SKM-1 (cell line): ENCODE results near the gene APOL4.
"Not testable (repeated sequence)": the region's sequence is repeated elsewhere in the genome, so short reads cannot be mapped to it uniquely, and the experiment has no call there.

Experiments
- DNase-seq: peaks from one replicate; lab custom pipeline; 2025; ENCODE audit not compliant: unreplicated experiment; lab: John Stamatoyannopoulos, UW

Gene APOL4

DNA sequence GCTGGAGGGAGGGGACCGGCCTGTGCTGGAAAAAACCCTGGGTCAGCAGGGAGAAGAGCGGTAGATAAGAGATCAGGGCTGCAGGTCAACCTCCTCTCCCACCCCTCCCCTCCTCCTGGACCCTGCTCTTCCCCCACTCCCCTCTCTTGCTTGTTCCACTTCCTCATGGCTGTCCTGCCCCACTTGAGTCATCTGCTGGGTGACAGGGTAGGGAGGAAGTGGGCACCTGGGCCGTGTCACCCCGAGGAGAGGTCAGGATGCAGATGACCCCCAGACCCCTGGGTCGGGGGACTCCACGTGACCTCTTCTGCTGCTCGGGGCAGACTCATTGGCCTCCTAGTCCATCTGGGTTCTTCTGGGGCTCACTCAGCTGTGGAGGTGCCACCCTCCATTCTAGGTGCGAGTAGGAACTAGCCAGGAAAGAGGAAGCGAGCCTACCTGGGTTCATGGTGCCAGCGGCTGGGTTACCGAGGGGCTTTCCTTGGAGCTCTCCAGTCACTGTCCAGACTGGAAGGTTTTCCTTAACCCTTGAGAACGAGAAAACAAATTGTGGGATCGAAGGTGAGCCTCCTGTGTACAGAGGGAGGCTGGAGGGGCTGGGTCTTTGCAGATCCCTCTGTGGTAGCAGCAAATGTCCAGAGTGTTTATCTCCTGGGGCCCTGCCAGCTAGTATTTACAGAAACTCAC lies 31.2 kb upstream of the APOL4 start:
- no peak for DNase-seq

- DNase-seq, result not testable (repeated sequence)
Measured at GRCh38 chr22:36231051-36231450, 29.4 kb upstream of the APOL4 start.

- not testable (repeated sequence) for DNase-seq
Measured at GRCh38 chr22:36229649-36230048, 28.0 kb upstream of the APOL4 start.

DNA sequence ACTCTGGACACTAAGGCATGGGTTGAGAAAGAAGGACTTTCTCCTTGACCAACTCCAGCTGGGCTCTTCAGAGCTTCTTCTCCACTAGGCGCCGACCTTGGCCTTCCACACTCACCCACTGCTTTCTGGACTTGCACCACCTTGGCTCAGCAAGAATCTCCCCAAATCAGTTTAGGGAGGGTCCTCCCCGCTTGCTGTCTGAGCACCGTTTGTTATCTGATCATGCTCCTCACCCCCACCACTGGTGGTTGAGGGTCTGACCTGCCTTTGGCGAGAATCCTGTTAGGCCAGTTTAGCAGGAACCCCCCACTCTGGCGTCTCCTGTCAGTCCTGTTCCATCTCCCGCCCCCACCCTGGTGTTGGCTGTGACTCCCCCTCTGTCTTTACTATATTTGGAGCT lies 27.3 kb upstream of the APOL4 start:
- DNase-seq, result no peak

GRCh38 chr22:36228369-36228768 lies 26.8 kb upstream of the APOL4 start:
- not testable (repeated sequence) for DNase-seq

GRCh38 chr22:36227806-36228205 lies 26.2 kb upstream of the APOL4 start:
- no peak for DNase-seq

DNA sequence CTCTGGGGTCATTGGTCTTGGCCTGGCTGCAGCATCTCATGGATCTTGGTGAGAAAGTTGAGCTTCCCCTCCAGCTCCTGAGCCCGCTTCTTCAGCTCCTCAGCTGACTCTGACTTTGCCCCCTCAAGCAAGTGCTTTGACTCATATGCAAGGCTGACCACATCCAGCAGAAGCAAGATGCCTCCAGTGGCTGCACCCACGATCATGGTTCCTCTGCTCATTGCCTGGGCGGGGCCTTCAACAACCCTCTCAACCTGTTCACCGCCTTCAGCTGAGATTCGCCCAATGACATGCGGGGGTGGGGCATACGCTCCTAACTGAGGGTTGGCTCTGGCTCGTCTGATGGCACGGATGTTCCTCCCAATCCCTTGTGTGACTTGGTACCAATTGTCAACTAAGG lies 25.8 kb upstream of the APOL4 start:
- no peak for DNase-seq

GRCh38 chr22:36226189-36226588 lies 24.6 kb upstream of the APOL4 start:
- no peak for DNase-seq

- DNase-seq, result no peak
Measured at GRCh38 chr22:36225333-36225922, 23.8 kb upstream of the APOL4 start.

GRCh38 chr22:36224245-36224644 lies 22.6 kb upstream of the APOL4 start:
- no peak for DNase-seq

GRCh38 chr22:36223504-36223903 lies 21.9 kb upstream of the APOL4 start:
- DNase-seq, result no peak

DNA sequence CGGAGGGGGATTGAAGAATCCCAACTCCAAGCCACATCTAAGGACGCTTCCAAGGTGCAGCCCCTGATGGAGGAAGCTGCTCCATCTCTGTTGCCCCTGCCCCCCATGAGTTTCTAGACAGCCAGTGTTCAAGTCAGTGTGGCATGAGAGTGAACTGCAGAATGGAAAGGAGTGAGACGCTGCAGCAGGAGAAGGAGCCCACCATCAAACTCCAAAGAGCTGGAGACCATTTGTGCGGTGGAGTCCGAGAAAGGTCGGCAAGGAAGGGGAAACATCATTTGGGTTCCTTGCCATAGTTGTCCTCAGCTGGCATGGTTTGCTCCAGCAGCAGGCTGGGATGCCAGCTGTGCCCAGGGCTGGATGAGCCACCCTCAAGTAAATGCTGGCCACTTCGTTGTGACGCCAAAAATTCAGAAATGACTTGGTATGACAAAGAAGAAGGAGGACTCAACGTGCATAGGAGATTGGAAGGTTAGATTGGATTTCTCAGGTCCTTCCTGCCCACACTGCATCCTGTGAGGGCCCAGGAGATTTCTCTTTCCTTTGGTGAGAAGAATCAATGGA lies 21.4 kb upstream of the APOL4 start:
- DNase-seq, result no peak

DNA sequence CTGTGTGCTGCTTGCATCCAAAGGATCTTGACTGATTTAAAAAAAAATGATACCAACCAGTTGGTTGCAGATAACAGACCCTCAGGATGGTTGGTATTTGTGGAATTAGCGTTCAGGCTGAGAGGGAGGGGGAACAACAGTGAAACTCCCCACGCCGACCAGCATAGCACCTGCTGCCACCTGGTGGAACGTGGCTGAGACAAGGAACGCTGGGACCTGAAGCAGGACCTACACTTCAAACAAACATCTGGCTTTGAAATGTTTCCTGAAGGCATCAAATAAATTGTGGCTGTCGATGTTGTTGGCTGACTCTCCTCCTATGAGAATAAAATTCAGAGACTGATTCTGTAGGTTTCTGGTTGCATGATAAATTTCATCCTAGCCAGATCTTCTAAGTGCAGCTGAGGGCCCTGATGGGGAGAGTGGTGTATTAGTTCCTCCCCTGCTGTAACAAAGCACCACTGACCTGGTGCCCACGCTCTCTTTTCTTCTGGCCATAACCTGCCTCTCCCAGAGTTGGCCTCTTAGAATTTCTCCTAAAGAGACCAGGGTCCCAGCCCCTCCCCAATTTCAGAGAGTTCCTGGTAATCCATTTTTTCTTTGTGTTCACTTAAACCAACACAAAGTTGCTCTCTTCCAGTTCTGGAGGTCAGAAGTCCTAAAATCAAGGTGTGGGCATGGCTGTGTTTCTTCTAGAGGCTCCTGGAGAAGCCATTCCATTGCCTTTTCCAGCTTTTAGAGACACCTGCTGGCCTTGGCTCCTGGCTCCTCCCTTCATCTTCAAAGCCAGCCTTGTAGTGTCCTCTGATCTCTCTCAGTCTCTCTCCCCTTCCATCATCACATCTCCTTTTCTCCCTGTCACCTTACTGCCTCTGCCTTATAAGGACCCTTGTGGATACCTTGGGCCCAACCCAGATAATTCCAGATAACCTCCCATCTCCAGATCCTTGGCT lies 20.5 kb upstream of the APOL4 start:
- peak; percentile 6 for DNase-seq

DNA sequence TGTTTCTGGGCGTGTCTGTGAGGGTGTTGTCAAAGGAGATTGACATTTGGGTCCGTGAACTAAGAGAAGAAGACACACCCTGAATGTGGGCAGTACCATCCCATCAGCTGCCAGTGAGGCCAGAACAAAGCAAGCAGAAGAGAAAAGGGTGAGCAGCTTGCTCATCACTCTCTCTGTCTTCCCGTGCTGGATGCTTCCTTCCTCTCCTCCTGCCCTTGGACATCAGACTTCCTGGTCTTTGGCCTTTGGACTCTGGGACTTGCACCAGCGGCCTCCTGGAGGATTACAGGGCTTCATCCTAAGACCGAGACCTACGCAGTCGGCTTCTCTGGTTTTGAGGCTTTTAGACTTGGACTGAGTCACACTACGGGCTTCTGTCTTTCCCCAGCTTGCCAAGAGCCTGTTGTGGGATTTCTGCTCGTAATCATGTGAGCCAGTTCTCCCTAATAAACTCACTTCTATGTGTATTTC lies 18.9 kb upstream of the APOL4 start:
- DNase-seq, result no peak

DNA sequence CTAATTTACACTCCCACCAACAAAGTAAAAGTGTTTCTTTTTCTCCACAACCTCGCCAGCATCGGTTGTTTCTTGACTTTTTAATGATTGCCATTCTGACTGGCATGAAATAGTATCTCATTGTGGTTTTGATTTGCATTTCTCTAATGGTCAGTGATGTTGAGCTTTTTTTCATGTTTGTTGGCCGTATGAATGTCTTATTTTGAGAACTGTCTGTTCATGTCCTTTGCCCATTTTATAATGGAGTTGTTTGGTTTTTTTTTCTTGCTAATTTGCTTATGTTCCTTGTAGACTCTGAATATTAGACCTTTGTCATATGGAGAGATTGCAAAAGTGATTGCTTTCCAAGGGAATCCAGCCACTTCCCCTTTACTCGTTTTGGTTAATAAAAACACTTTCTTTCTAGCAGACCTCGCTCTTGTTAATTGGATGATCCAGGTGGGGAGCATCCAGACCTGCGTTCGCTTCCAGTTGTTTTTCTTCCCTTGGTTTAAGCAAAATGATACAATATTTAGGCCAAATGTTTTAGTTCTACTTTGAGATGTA lies 17.1 kb upstream of the APOL4 start:
- no peak for DNase-seq

DNA sequence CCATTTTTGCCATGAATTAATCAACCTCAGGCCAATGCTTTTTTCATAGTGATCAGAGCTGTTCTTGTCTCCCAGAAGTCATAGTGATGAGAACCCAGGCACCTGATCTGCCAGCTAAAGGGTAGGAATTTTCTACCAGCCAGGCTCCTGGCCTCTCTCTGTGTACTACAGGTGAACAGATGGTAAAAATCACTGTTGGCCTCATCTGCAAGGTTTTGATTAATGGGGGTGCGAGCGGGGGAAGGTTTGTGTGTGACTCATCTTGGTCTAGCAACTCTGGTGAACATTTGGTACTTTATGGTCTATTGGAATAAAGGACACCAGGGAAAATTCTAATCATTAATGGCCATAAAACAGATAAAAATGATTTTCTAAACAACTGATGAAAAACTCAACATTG lies 14.4 kb upstream of the APOL4 start:
- no peak for DNase-seq

DNA sequence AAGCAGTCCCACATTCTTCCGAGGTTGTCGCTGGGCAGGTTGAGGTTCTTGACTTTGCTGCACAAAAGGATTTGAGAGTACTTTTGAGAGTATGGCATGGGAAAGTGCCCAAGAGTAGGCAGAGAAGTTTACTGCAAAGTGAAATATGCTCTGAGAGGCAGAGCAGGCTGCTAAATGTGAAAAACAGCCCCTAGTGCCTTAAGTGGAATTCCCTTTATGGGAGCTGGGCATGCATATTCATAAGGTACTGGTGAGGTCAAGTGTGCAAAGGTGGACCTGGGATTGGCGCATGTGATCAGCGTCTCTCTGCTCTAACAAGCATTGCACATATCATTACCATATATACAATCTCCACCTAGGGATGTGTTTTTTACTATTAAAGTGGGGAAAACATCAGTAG lies 12.0 kb upstream of the APOL4 start:
- DNase-seq, result no peak

GRCh38 chr22:36212901-36213300 lies 11.3 kb upstream of the APOL4 start:
- DNase-seq, result peak; percentile 68

DNA sequence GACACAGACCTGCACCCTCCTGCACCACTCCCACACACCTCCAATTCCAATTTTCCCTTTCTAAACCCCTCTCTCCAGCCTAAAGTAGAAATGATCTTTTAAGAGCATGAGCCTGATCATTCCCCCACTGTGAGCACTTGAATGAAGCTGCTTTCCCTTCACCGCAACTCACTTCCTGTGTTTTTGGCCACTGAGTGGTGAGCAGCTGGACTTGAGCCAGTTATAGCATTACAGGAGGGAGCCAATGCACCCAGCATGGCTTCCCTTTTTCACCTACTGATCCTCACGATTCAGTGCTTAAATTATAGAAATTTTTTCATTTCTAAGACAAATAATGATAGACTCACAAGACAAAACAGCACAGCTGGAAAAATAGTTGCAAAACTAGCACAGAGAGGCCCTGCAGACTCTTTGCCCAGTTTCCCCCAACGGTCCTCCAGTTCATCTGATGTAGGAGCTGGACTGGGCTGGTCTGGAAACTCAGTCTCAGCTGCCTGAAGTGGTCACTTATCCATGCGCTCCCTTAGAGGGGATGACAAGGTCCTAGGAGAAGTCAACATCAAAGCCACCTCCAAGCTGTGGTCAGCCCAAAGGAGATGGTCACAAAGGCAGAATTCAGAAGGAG lies 9.7 kb upstream of the APOL4 start:
- peak; percentile 70 for DNase-seq

- no peak for DNase-seq
Measured at GRCh38 chr22:36210224-36210623, 8.6 kb upstream of the APOL4 start.

DNA sequence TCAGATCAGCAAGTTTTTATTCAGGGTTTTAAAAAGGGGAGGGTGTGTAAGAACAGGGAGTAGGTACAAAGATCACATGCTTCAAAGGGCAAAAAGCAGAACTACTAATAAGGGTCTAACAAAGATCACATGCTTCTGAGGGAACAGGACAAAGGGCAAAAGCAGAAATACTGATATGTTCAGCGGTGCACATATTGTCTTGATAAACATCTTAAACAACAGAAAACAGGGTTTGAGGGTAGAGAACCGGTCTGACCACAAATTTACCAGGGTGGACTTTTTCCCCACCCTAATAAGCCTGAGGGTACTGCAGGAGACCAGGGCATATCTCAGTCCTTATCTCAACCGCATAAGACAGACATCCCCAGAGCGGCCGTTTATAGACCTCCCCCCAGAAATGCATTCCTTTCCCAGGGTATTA lies 7.9 kb upstream of the APOL4 start:
- DNase-seq, result not testable (repeated sequence)
